Measurements from ENCODE around the gene PCP2. TPM values are rescaled to one million over a fixed set of nuclear protein-coding genes. Genes with fewer than 3 reads are reported as not detected.

PCP2 gene
- total and polyA plus RNA-seq, 2 of the 8 experiments (the other 6 are each of a cell fraction or from before 2014, with no cell fraction given): not detected

DNA sequence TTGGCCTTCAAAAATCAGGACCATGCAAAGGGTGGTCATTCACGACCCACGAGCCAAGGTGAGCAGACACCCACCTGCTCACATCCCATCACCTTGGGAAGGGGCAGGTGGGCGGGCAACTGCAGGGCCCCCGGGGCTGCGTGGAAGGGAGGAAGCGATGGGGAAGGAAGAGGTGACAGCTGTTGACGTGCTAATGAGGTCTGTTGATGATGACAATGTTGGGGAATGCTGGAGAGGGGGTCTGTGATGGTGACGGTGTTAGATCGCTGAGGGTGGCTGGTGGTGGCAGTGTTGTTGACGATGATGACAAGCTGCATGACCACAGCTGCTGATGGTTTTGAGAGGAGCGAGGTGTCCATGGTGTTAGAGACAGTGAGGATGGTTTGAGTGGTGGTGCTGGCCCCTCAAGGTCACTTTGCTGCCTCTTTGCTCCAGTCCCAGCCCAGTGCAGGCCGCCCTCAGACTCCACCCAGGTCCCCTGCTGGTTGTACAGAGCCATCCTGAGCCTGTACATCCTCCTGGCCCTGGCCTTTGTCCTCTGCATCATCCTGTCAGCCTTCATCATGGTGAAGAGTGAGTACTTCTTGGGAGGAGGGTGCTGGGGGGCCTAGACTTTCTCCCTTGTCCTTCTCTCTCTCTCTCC is 44.3 kb upstream of the PCP2 start:
- Histone ChIP-seq H3K18ac (ENCODE audit: extremely low read depth, low read length) (no peak overlapping the region), H2AFZ (ENCODE audit: low read length) (no peak overlapping the region), H4K20me1 (replicated peaks in 1 of 2; ENCODE audit: control insufficient read depth in 1 of 2, insufficient read depth in 2 of 2, low read length in 2 of 2) (peaks cover 0 to 5% of the 10 kb centered on the region in 2 experiments), H2AK5ac (ENCODE audit: low read depth, low read length) (0 out of 2 replicates have a peak overlapping the region, but pooled peaks have one; percentile 71), H3K9me3 (ENCODE audit: insufficient read depth in 2 of 2, low read depth in 1 of 2, low read length in 1 of 2) (no peaks in the 10 kb centered on the region), H3K4ac (replicated peaks; ENCODE audit: insufficient read length, low read depth, low read length) (no peak overlapping the region), H2BK5ac (ENCODE audit: low read depth, low read length) (no peak overlapping the region), H3K36me3 (ENCODE audit: control insufficient read depth in 2 of 4, insufficient read depth in 4 of 4, low read length in 3 of 4) (peaks cover 0 to 7% (median 3%) of the 10 kb centered on the region in 4 experiments; a peak in 3 of 8 replicates), H3K4me3 (ENCODE audit: extremely low read depth in 1 of 4, insufficient read depth in 2 of 4, low read depth in 3 of 4, low read length in 4 of 4) (no peak overlapping the region), H3K79me1 (ENCODE audit: low read depth, low read length) (peaks cover 4% of the 10 kb centered on the region), H2BK12ac (ENCODE audit: low read depth, low read length) (0 out of 2 replicates have a peak overlapping the region, but pooled peaks have one; percentile 39), H3K27me3 (replicated peaks in 1 of 4; ENCODE audit: control insufficient read depth in 3 of 4, extremely low read depth in 1 of 4, insufficient read depth in 3 of 4, low read length in 3 of 4) (peaks cover 0 to 8% (median 3%) of the 10 kb centered on the region in 4 experiments; a peak in 3 of 7 replicates), H3K9ac (replicated peaks in 1 of 4; ENCODE audit: extremely low read depth in 1 of 4, low read depth in 3 of 4, low read length in 3 of 4) (no peak overlapping the region), H4K5ac (ENCODE audit: insufficient read length, low read depth, low read length) (no peak overlapping the region), H3K79me2 (ENCODE audit: control insufficient read depth in 1 of 2, insufficient read depth in 2 of 2, low read length in 2 of 2) (peaks cover 0 to 4% of the 10 kb centered on the region in 2 experiments; a peak in 1 of 4 replicates), H3K23me2 (ENCODE audit: low read depth, low read length) (peaks cover 4% of the 10 kb centered on the region; the same call in 1 of the 2 replicates), H3K27ac (ENCODE audit: low read depth, low read length) (no peak overlapping the region), H4K91ac (replicated peaks; ENCODE audit: insufficient read length, low read length) (peak overlapping the region; percentile 30), H3K23ac (ENCODE audit: insufficient read length) (no peak overlapping the region), H2BK120ac (replicated peaks; ENCODE audit: low read depth, low read length) (no peak overlapping the region), H3K56ac (replicated peaks; ENCODE audit: insufficient read length, low read depth, low read length) (no peak overlapping the region), H3K4me1 (replicated peaks in 1 of 4; ENCODE audit: control insufficient read depth in 3 of 4, insufficient read depth in 4 of 4, low read length in 3 of 4) (peaks cover 0 to 6% (median 4%) of the 10 kb centered on the region in 4 experiments; a peak in 5 of 7 replicates), H2BK20ac (ENCODE audit: low read length) (no peak overlapping the region), H3K14ac (ENCODE audit: insufficient read length) (no peak overlapping the region), H3K4me2 (ENCODE audit: insufficient read depth in 1 of 2, low read depth in 2 of 2, low read length in 2 of 2) (no peak overlapping the region), H4K8ac (ENCODE audit: extremely low read depth, insufficient read depth, low read length) (no peak overlapping the region; the same call in 1 of the 2 replicates), H2BK15ac (ENCODE audit: low read length) (no peak overlapping the region)
- FAIRE-seq: no peak
- POLR2A ChIA-PET (ENCODE audit: partially characterized antibody): interaction anchor here (0.7 to 1.8 kb wide), 2 partner anchors 9 to 23 kb away, joined by 3 to 6 read pairs; partner anchors contain the start of gene RETN
- 78% methylated on average over 12 of the region's 12 CpGs; no CpG with 5 or more reads in 1 of the 2 experiments for WGBS, 2 experiments (ENCODE audit: extremely low coverage in 1 of 2, insufficient coverage in 1 of 2, insufficient read length in 1 of 2, insufficient replicate concordance in 2 of 2, low coverage in 1 of 2, low lambda C conversion rate in 2 of 2, missing lambda C conversion rate in 1 of 2)
- CTCF ChIA-PET (ENCODE audit: partially characterized antibody): interaction anchor here (0.9 to 1.9 kb wide), 7 partner anchors 20 to 198 kb away, joined by 3 to 9 read pairs (median 3); no protein-coding TSS in a partner anchor
- no peak for DNase-seq (ENCODE audit: low read depth in 1 of 2, low spot score in 2 of 2)
- TF ChIP-seq SIN3A (conservative IDR thresholded peaks at IDR 0.05 in 1 of 2, IDR thresholded peaks at IDR 0.05 in 1 of 2; ENCODE audit: low read depth in 1 of 2, low read length in 2 of 2): no peak
- no peak for TF ChIP-seq NRF1 (IDR thresholded peaks at IDR 0.05; ENCODE audit: low read depth, low read length)
- no peak for TF ChIP-seq HDAC2 (IDR thresholded peaks at IDR 0.05; ENCODE audit: borderline replicate concordance in 1 of 2, low read depth in 2 of 2, low read length in 2 of 2)
- no peak for TF ChIP-seq MAFK (IDR thresholded peaks at IDR 0.05; ENCODE audit: low read depth, low read length)
- no peak for TF ChIP-seq KDM4A (IDR thresholded peaks at IDR 0.05; ENCODE audit: low read depth, low read length, severe bottlenecking)
- no peak for TF ChIP-seq KDM1A (IDR thresholded peaks at IDR 0.05; ENCODE audit: borderline replicate concordance, low read length)
- no peak for TF ChIP-seq TCF12 (IDR thresholded peaks at IDR 0.05; ENCODE audit: low read depth, low read length)
- TF ChIP-seq RAD21 (IDR thresholded peaks at IDR 0.05 in 1 of 2, conservative IDR thresholded peaks at IDR 0.05 in 1 of 2; ENCODE audit: low read depth in 2 of 2, low read length in 2 of 2): no peak
- no peak for TF ChIP-seq ZNF274 (IDR thresholded peaks at IDR 0.05; ENCODE audit: borderline replicate concordance, extremely low read depth, low read length)
- TF ChIP-seq SP1 (IDR thresholded peaks at IDR 0.05; ENCODE audit: low read depth, low read length): no peak
- TF ChIP-seq SP4 (IDR thresholded peaks at IDR 0.05; ENCODE audit: low read length): no peak
- TF ChIP-seq CHD2 (IDR thresholded peaks at IDR 0.05; ENCODE audit: low read length): no peak
